ENCODE results near the gene DNAJC18.
"Not testable (repeated sequence)": the region's sequence is repeated elsewhere in the genome, so short reads cannot be mapped to it uniquely, and the experiment has no call there.

DNAJC18 gene

GRCh38 chr5:139460455-139460854 lies 21.1 kb upstream of the DNAJC18 start:
- FAIRE-seq = no peak

- no peak for FAIRE-seq
Observed at GRCh38 chr5:139459451-139459934, 20.2 kb upstream of the DNAJC18 start.

GRCh38 chr5:139458580-139459407 lies 19.5 kb upstream of the DNAJC18 start:
- no peak for FAIRE-seq

- FAIRE-seq = no peak
Observed at GRCh38 chr5:139457653-139458306, 18.5 kb upstream of the DNAJC18 start.

GRCh38 chr5:139457241-139457640 lies 17.9 kb upstream of the DNAJC18 start:
- no peak for FAIRE-seq

- no peak for FAIRE-seq
Observed at GRCh38 chr5:139456776-139457175, 17.5 kb upstream of the DNAJC18 start.

- FAIRE-seq = no peak
Observed at GRCh38 chr5:139454568-139455290, 15.4 kb upstream of the DNAJC18 start.

GRCh38 chr5:139453683-139454567 lies 14.6 kb upstream of the DNAJC18 start:
- FAIRE-seq = no peak

- FAIRE-seq = no peak
Observed at GRCh38 chr5:139451878-139452660, 12.7 kb upstream of the DNAJC18 start.

GRCh38 chr5:139451176-139451575 lies 11.9 kb upstream of the DNAJC18 start:
- FAIRE-seq = no peak

GRCh38 chr5:139446956-139447779 lies 7.8 kb upstream of the DNAJC18 start:
- FAIRE-seq = no peak

GRCh38 chr5:139445325-139446170 lies 6.2 kb upstream of the DNAJC18 start:
- no peak for FAIRE-seq

- FAIRE-seq = no peak
Observed at GRCh38 chr5:139443831-139444453, 4.6 kb upstream of the DNAJC18 start.

- FAIRE-seq = not testable (repeated sequence)
Observed at GRCh38 chr5:139440416-139440815, 1.1 kb upstream of the DNAJC18 start.

- no peak for FAIRE-seq
Observed at GRCh38 chr5:139438707-139439012, 665 bp downstream of the DNAJC18 start.

- FAIRE-seq = no peak
Observed at GRCh38 chr5:139435676-139436075, 3.6 kb downstream of the DNAJC18 start.

GRCh38 chr5:139431706-139432105 lies 7.6 kb downstream of the DNAJC18 start:
- FAIRE-seq = no peak

GRCh38 chr5:139430015-139430414 lies 9.3 kb downstream of the DNAJC18 start:
- FAIRE-seq = no peak

- no peak for FAIRE-seq
Observed at GRCh38 chr5:139426203-139426885, 13.0 kb downstream of the DNAJC18 start.
